Keratinocyte (primary cell): ENCODE results near the gene GBGT1.

ENCODE experiments used
- EZH2 ChIP-seq: IDR thresholded peaks from one replicate; pipeline ENCODE4 v1.6.1; 2012; ENCODE audit warnings: inconsistent platforms, mild to moderate bottlenecking, low read length, moderate library complexity
- TF ChIP-seq, protein P1 (sequence below), 3 experiments: IDR thresholded peaks in 1 of 3; conservative IDR thresholded peaks in 1 of 3; optimal IDR thresholded peaks in 1 of 3; 2 replicates in 2 of 3; 3 replicates in 1 of 3; pipeline versions ENCODE3 to v1.5.1; 2011; ENCODE audit warnings: low read length in 3 of 3, mild to moderate bottlenecking in 3 of 3, moderate library complexity in 2 of 3, control low read depth in 1 of 3, inconsistent platforms in 1 of 3; ENCODE audit not compliant: insufficient read depth in 2 of 3; ENCODE audit errors: extremely low read depth in 1 of 3

DNA sequence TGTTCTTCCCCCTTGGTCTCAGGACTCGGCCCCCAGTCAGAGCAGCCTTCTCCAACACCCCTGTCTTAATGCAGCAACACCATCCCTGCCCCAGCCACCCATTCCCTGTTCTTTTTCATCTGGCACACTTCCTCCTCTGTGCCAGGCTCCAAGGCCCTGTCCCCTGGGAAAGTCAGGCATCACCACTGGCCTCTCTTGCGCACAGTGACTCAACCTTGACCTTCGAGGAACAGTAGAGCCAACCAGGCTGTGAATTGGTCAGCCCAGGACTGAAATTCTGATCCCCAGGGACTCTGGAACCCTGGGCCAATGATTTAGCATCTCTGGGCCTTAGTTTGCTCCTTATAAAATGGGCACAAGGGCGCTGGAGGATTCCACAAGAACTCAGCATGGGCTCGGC, 32.2 kb downstream of the GBGT1 start:
- TF ChIP-seq, protein P1, sequence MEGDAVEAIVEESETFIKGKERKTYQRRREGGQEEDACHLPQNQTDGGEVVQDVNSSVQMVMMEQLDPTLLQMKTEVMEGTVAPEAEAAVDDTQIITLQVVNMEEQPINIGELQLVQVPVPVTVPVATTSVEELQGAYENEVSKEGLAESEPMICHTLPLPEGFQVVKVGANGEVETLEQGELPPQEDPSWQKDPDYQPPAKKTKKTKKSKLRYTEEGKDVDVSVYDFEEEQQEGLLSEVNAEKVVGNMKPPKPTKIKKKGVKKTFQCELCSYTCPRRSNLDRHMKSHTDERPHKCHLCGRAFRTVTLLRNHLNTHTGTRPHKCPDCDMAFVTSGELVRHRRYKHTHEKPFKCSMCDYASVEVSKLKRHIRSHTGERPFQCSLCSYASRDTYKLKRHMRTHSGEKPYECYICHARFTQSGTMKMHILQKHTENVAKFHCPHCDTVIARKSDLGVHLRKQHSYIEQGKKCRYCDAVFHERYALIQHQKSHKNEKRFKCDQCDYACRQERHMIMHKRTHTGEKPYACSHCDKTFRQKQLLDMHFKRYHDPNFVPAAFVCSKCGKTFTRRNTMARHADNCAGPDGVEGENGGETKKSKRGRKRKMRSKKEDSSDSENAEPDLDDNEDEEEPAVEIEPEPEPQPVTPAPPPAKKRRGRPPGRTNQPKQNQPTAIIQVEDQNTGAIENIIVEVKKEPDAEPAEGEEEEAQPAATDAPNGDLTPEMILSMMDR (optimal IDR thresholded peaks at IDR 0.05 in 1 of 3, IDR thresholded peaks at IDR 0.05 in 1 of 3, conservative IDR thresholded peaks at IDR 0.05 in 1 of 3; ENCODE audit: extremely low read depth in 1 of 3, insufficient read depth in 2 of 3, low read length in 3 of 3) = no peak
- no peak for TF ChIP-seq EZH2
